Ovary (tissue), 9 donors: ENCODE results near the gene HSD17B1. TPM values are rescaled to one million over a fixed set of nuclear protein-coding genes. Genes with fewer than 3 reads are reported as not detected.
A peak's percentile ranks its signal among the peaks of the same experiment; 100 is the strongest.

ENCODE experiments used
- DNase-seq, 5 donors: peaks; one replicate each; pipeline ENCODE4 v3.0.0-alpha.2; 2019 to 2020
- H3K27ac ChIP-seq, 2 donors: fragments of 200-600 bp; one replicate each; pipeline versions ENCODE4 v1.5.1 to v1.8.0; 2019 to 2022
- H3K27me3 ChIP-seq: fragments of 200-600 bp; one replicate; pipeline ENCODE4 v1.8.0; 2022
- H3K36me3 ChIP-seq: fragments of 200-600 bp; sonication (generic); one replicate; pipeline ENCODE4 v1.5.1; 2019
- H3K4me1 ChIP-seq: one replicate; pipeline ENCODE4 v1.8.1; 2013; ENCODE audit warnings: mild to moderate bottlenecking, moderate library complexity; ENCODE audit not compliant: insufficient read depth
- H3K4me3 ChIP-seq: fragments of 200-600 bp; sonication (generic); one replicate; pipeline ENCODE4 v1.5.1; 2017
- H3K9me3 ChIP-seq, 2 donors: fragments of 200-600 bp in 1 of 2; sonication (generic) in 1 of 2; one replicate each; pipeline versions ENCODE4 v1.5.1 to v1.8.1; 2013 to 2019; ENCODE audit warnings: mild to moderate bottlenecking in 1 of 2, moderate library complexity in 1 of 2
- CTCF ChIP-seq, 3 donors: fragments of 450-650 bp in 2 of 3; fragments of 200-600 bp in 1 of 3; IDR thresholded peaks; one replicate each; pipeline versions ENCODE4 v1.5.1 to v1.8.0; 2016 to 2022; ENCODE audit warnings: antibody characterized with exemption in 3 of 3, mild to moderate bottlenecking in 1 of 3
- EP300 ChIP-seq: sonication (generic); formaldehyde crosslinking; IDR thresholded peaks from one replicate; pipeline ENCODE4 v1.6.1; 2017; ENCODE audit warnings: antibody characterized with exemption
- POLR2A ChIP-seq: fragments of 450-650 bp; IDR thresholded peaks from one replicate; pipeline ENCODE4 v1.6.1; 2017; ENCODE audit warnings: antibody characterized with exemption, mild to moderate bottlenecking, moderate library complexity
- WGBS, 3 donors: extraction: QIAGEN DNeasy Blood & Tissue Kit in 1 of 3; methylation state at CpG; one replicate each; pipeline versions ENCODE4 v1.1.5 to v1.1.7; 2013 to 2017; 5-methylcytosine and 5-hydroxymethylcytosine counted together
- intact Hi-C, 4 donors: fragments of 100-400 bp; cut with DNase I; formaldehyde crosslinking; loops; one replicate each; pipeline versions ENCODE4 v1.11.0 to v1.15.1; 2022 to 2023
- polyA plus RNA-seq, 2 donors: library from polyadenylated mRNA; stranded (reverse); fragments of 200-250 nt in 1 of 2; fragments of 350-450 nt in 1 of 2; fragmentation: Illumina TruSeq in 1 of 2; extraction: RNeasy Lipid Tissue Mini Kit (QIAGEN cat#74804) in 1 of 2; gene quantifications; one replicate each; pipeline ENCODE4 v1.2.3, GENCODE V29; 2013 to 2014
- total RNA-seq, 7 donors: library from RNA; depleted of rRNA in 2 of 7; stranded (reverse); fragments of >200 nt in 2 of 7; fragmentation: NEBNext Ultra II Directional in 3 of 7; extraction: Animal tissue kit (Norgen Biotek cat#: 25700) in 3 of 7; gene quantifications; one replicate each; pipeline versions ENCODE4 v1.1.0 to v1.2.4, GENCODE V29; 2016 to 2023
- donor health status: DM: no; HTN: no; CAD: no; lungs with moderate emphysema.
- donor health status: DM: no; HTN: no; CAD: no.
- donor health status: Bipolar disorder and iron deficiency.
- donor health status: DM: yes; HTN: yes; CAD: no.
- donor health status: DM: no; HTN: no; CAD: no.
- donor health status: DM: yes; HTN: yes; CAD: no.

The HSD17B1 gene
- total and polyA plus RNA-seq, 9 donors: 2.1 to 18.1 (median 6.5) TPM

DNA sequence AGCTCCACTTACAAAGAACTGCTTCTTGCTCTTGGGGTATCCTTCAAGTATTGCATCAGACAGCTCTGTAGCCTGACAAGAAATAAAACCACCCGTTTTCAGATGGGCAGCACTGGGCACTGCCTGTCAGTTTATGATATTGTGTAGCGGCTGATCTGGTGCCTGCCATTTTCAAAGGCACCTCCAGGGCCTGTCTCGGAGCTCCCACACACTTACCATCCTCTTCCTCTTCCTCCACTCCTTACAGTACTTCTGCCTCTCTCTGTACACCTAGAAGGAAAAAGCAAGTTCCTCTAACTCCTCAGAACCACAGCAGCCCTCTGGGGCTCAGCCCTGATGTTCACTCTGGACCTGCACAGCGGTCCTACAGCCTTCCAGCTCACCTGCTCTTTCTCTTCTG, 20.4 kb downstream of the HSD17B1 start:
- DNase-seq: no peak
- H3K36me3 ChIP-seq: no peaks in the 10 kb centered on the region
- no peaks in the 10 kb centered on the region for H3K27me3 ChIP-seq
- no peak overlapping the region for H3K4me3 ChIP-seq
- H3K4me1 ChIP-seq: peaks cover 4% of the 10 kb centered on the region
- intact Hi-C loops: no loop called here
- H3K27ac ChIP-seq: no peak overlapping the region
- 73 to 82% (median 79%) methylated on average over 4 of the region's 4 CpGs for WGBS, 3 donors
- TF ChIP-seq EP300 (no peak), POLR2A (no peak), CTCF (IDR thresholded peaks at IDR 0.05) (no peak)
- H3K9me3 ChIP-seq: no peaks in the 10 kb centered on the region

- DNase-seq: no peak
- no peak overlapping the region for H3K27ac ChIP-seq
- no peaks in the 10 kb centered on the region for H3K9me3 ChIP-seq
- 70 to 85% (median 76%) methylated on average over 3 of the region's 3 CpGs for WGBS, 3 donors
- no peaks in the 10 kb centered on the region for H3K36me3 ChIP-seq
- intact Hi-C loops: no loop called here
- no peak overlapping the region for H3K4me3 ChIP-seq
- H3K4me1 ChIP-seq: peaks cover 4% of the 10 kb centered on the region
- H3K27me3 ChIP-seq: no peaks in the 10 kb centered on the region
- TF ChIP-seq EP300: no peak
- no peak for TF ChIP-seq POLR2A
- no peak for TF ChIP-seq CTCF (IDR thresholded peaks at IDR 0.05)
Observed at GRCh38 chr17:42574463-42574862, 21.7 kb downstream of the HSD17B1 start.

- no peaks in the 10 kb centered on the region for H3K27me3 ChIP-seq
- no peaks in the 10 kb centered on the region for H3K9me3 ChIP-seq
- H3K4me1 ChIP-seq: peaks cover 4% of the 10 kb centered on the region
- 3 to 4% (median 3%) methylated on average over 18 of the region's 18 CpGs for WGBS, 3 donors
- H3K4me3 ChIP-seq: peak overlapping the region; percentile 65
- intact Hi-C loops: loop anchor here in 2 of 4 donors (1.0 to 5.0 kb wide), 3 partner anchors 100 to 605 kb away; partner anchors contain the start of genes CCR10 (in 1 of the 2) and CNTNAP1 (in 1 of the 2)
- no peak for DNase-seq
- no peaks in the 10 kb centered on the region for H3K36me3 ChIP-seq
- TF ChIP-seq CTCF (IDR thresholded peaks at IDR 0.05) (no peak), EP300 (no peak), POLR2A (no peak)
- H3K27ac ChIP-seq: no peak overlapping the region
Observed at GRCh38 chr17:42577140-42577531, 24.4 kb downstream of the HSD17B1 start.

GRCh38 chr17:42577532-42578281, 25.0 kb downstream of the HSD17B1 start, which contains the start of gene PSMC3IP:
Gene PSMC3IP (minus strand): TSS chr17:42577729. CDS start chr17:42577686, 43 bp downstream.
- peaks cover 4% of the 10 kb centered on the region for H3K4me1 ChIP-seq
- no peaks in the 10 kb centered on the region for H3K36me3 ChIP-seq
- peak within 1 kb of the TSS; percentile 65 for H3K4me3 ChIP-seq
- H3K27ac ChIP-seq: peak within 1 kb of the TSS in 1 of 2 donors; percentile 78
- no peaks in the 10 kb centered on the region for H3K9me3 ChIP-seq
- H3K27me3 ChIP-seq: no peaks in the 10 kb centered on the region
- 0 to 1% (median 0%) methylated on average over 32 to 52 of the region's 52 CpGs for WGBS, 3 donors
- TF ChIP-seq POLR2A: peak; percentile 39
- no peak for TF ChIP-seq EP300
- peak in 2 of 3 donors; percentile 15 to 46 for TF ChIP-seq CTCF (IDR thresholded peaks at IDR 0.05)
- peak; percentile 93 to 96 (median 94) for DNase-seq
- intact Hi-C loops: loop anchor here in 3 of 4 donors (1.0 to 5.0 kb wide), 4 partner anchors 100 to 605 kb away; partner anchors contain the start of genes CCR10 (in 1 of the 3) and CNTNAP1 (in 1 of the 3)
